ENCODE data around the gene DTNA. TPM values are rescaled to one million over a fixed set of nuclear protein-coding genes. Genes with fewer than 3 reads are reported as not detected.

Gene DTNA
- total RNA-seq, 1 experiment from 2014 or later: 7.8 TPM

- H3F3A ChIP-seq (ENCODE audit: low read length, unreplicated experiment): no peaks in the 10 kb centered on the region
- POLR2A ChIA-PET (ENCODE audit: unreplicated experiment): no interaction called here
- TF ChIP-seq EZH2 (IDR thresholded peaks at IDR 0.05; ENCODE audit: low read length, unreplicated experiment) (no peak), EZH2phosphoT487 (IDR thresholded peaks at IDR 0.05; ENCODE audit: borderline replicate concordance, low read length) (no peak), CTCF (conservative IDR thresholded peaks at IDR 0.05; ENCODE audit: low read depth, low read length) (no peak)
- no peaks in the 10 kb centered on the region for H3K9me2 ChIP-seq (replicated peaks; ENCODE audit: low read length)
- no peak overlapping the region for H3K27ac ChIP-seq (ENCODE audit: low read length)
- no peak overlapping the region for H2AFZ ChIP-seq (ENCODE audit: low read length)
- H4K20me1 ChIP-seq (ENCODE audit: low read length): no peaks in the 10 kb centered on the region
- H3K9ac ChIP-seq (ENCODE audit: low read length): no peak overlapping the region
- H3K4me2 ChIP-seq (ENCODE audit: low read length): no peak overlapping the region
- DNase-seq: no peak
- intact Hi-C loops (cut with micrococcal nuclease): no loop called here
- no peak overlapping the region for H3K4me3 ChIP-seq (ENCODE audit: low read length)
- BruUV-seq (replicated peaks): no TSS peak
- H3K4me1 ChIP-seq (ENCODE audit: insufficient read depth, low read length): no peaks in the 10 kb centered on the region
- ATAC-seq: no peak
- H3K36me3 ChIP-seq (ENCODE audit: low read depth, low read length): no peaks in the 10 kb centered on the region
- H3K79me2 ChIP-seq (ENCODE audit: low read length): no peaks in the 10 kb centered on the region
- no peaks in the 10 kb centered on the region for H3K27me3 ChIP-seq (ENCODE audit: low read length)
- no peaks in the 10 kb centered on the region for H3K9me3 ChIP-seq (ENCODE audit: low read length)
- CTCF ChIA-PET: no interaction called here
Measured at GRCh38 chr18:34847408-34847807, 137.3 kb downstream of the DTNA start.

GRCh38 chr18:34848156-34848555 lies 138.1 kb downstream of the DTNA start:
- Histone ChIP-seq H3K27ac (ENCODE audit: low read length) (no peak overlapping the region), H2AFZ (ENCODE audit: low read length) (no peak overlapping the region), H3K27me3 (ENCODE audit: low read length) (no peaks in the 10 kb centered on the region), H3K9me2 (replicated peaks; ENCODE audit: low read length) (no peaks in the 10 kb centered on the region), H3K79me2 (ENCODE audit: low read length) (no peaks in the 10 kb centered on the region), H3K4me1 (ENCODE audit: insufficient read depth, low read length) (no peaks in the 10 kb centered on the region), H3K9me3 (ENCODE audit: low read length) (no peaks in the 10 kb centered on the region), H4K20me1 (ENCODE audit: low read length) (no peaks in the 10 kb centered on the region), H3F3A (ENCODE audit: low read length, unreplicated experiment) (no peaks in the 10 kb centered on the region), H3K4me2 (ENCODE audit: low read length) (no peak overlapping the region), H3K9ac (ENCODE audit: low read length) (no peak overlapping the region), H3K4me3 (ENCODE audit: low read length) (no peak overlapping the region), H3K36me3 (ENCODE audit: low read depth, low read length) (no peaks in the 10 kb centered on the region)
- no peak for TF ChIP-seq EZH2 (IDR thresholded peaks at IDR 0.05; ENCODE audit: low read length, unreplicated experiment)
- TF ChIP-seq EZH2phosphoT487 (IDR thresholded peaks at IDR 0.05; ENCODE audit: borderline replicate concordance, low read length): no peak
- no peak for TF ChIP-seq CTCF (conservative IDR thresholded peaks at IDR 0.05; ENCODE audit: low read depth, low read length)
- ATAC-seq (no peak), DNase-seq (no peak)
- intact Hi-C loops (cut with micrococcal nuclease): no loop called here
- POLR2A ChIA-PET (ENCODE audit: unreplicated experiment): no interaction called here
- CTCF ChIA-PET: no interaction called here
- no TSS peak for BruUV-seq (replicated peaks)

- no TSS peak for BruUV-seq (replicated peaks)
- Histone ChIP-seq H3K9me2 (replicated peaks; ENCODE audit: low read length) (no peaks in the 10 kb centered on the region), H3K27ac (ENCODE audit: low read length) (no peak overlapping the region), H3K4me1 (ENCODE audit: insufficient read depth, low read length) (no peaks in the 10 kb centered on the region), H3F3A (ENCODE audit: low read length, unreplicated experiment) (no peaks in the 10 kb centered on the region), H3K9me3 (ENCODE audit: low read length) (no peaks in the 10 kb centered on the region), H3K4me2 (ENCODE audit: low read length) (no peak overlapping the region), H4K20me1 (ENCODE audit: low read length) (no peaks in the 10 kb centered on the region), H3K79me2 (ENCODE audit: low read length) (no peaks in the 10 kb centered on the region), H3K9ac (ENCODE audit: low read length) (no peak overlapping the region), H3K4me3 (ENCODE audit: low read length) (no peak overlapping the region), H3K27me3 (ENCODE audit: low read length) (no peaks in the 10 kb centered on the region), H2AFZ (ENCODE audit: low read length) (no peak overlapping the region), H3K36me3 (ENCODE audit: low read depth, low read length) (no peaks in the 10 kb centered on the region)
- TF ChIP-seq CTCF (conservative IDR thresholded peaks at IDR 0.05; ENCODE audit: low read depth, low read length): no peak
- no peak for TF ChIP-seq EZH2 (IDR thresholded peaks at IDR 0.05; ENCODE audit: low read length, unreplicated experiment)
- TF ChIP-seq EZH2phosphoT487 (IDR thresholded peaks at IDR 0.05; ENCODE audit: borderline replicate concordance, low read length): no peak
- ATAC-seq: no peak
- ChIA-PET CTCF (no interaction called here), POLR2A (ENCODE audit: unreplicated experiment) (no interaction called here)
- intact Hi-C loops (cut with micrococcal nuclease): no loop called here
- no peak for DNase-seq
Measured at GRCh38 chr18:34848695-34849094, 138.6 kb downstream of the DTNA start.

Data from PC-3 (cell line).